Astrocyte (in vitro differentiated cells and primary cell): ENCODE measurements around the gene PSMD2.

ENCODE experiments used
- CTCF ChIP-seq: IDR thresholded peaks from 2 replicates; pipeline ENCODE4 v1.5.1; 2011; ENCODE audit warnings: low read depth, mild to moderate bottlenecking, inconsistent platforms, low read length, moderate library complexity; ENCODE audit not compliant: insufficient read depth
- EZH2 ChIP-seq: IDR thresholded peaks from 2 replicates; pipeline ENCODE4 v1.6.1; 2012; ENCODE audit warnings: mild to moderate bottlenecking, low read length, inconsistent platforms; ENCODE audit not compliant: insufficient read depth

GRCh38 chr3:184355261-184356040 lies 56.4 kb downstream of the PSMD2 start:
- TF ChIP-seq CTCF (no peak), EZH2 (no peak)
